C1 segment of cervical spinal cord (tissue), 14 donors: ENCODE results near the gene UPF2.
"Not testable (repeated sequence)": the region's sequence is repeated elsewhere in the genome, so short reads cannot be mapped to it uniquely, and the experiment has no call there.

Source experiments
- DNase-seq, 14 donors: peaks; one replicate each; lab custom pipeline; 2025; lab: John Stamatoyannopoulos, UW

Gene UPF2

GRCh38 chr10:11908991-11909390 is 133.6 kb downstream of the UPF2 start:
- DNase-seq = no peak

- DNase-seq = no peak
Measured at GRCh38 chr10:11908536-11908935, 134.1 kb downstream of the UPF2 start.

- no peak for DNase-seq
Measured at GRCh38 chr10:11907914-11908313, 134.7 kb downstream of the UPF2 start.

GRCh38 chr10:11906714-11907113 is 135.9 kb downstream of the UPF2 start:
- no peak for DNase-seq

GRCh38 chr10:11902646-11903045 is 140.0 kb downstream of the UPF2 start:
- DNase-seq = no peak

GRCh38 chr10:11901833-11902475 is 140.7 kb downstream of the UPF2 start:
- no peak for DNase-seq

- no peak for DNase-seq
Measured at GRCh38 chr10:11901454-11901832, 141.2 kb downstream of the UPF2 start.

GRCh38 chr10:11901036-11901301 is 141.6 kb downstream of the UPF2 start:
- DNase-seq = no peak

- DNase-seq = no peak
Measured at GRCh38 chr10:11899067-11899876, 143.3 kb downstream of the UPF2 start.

- DNase-seq = no peak
Measured at GRCh38 chr10:11898372-11899066, 144.1 kb downstream of the UPF2 start.

- no peak for DNase-seq
Measured at GRCh38 chr10:11898033-11898371, 144.6 kb downstream of the UPF2 start.

- no peak for DNase-seq
Measured at GRCh38 chr10:11896549-11897200, 145.9 kb downstream of the UPF2 start.

- DNase-seq = no peak
Measured at GRCh38 chr10:11895598-11895997, 147.0 kb downstream of the UPF2 start.

GRCh38 chr10:11895108-11895466 is 147.5 kb downstream of the UPF2 start:
- DNase-seq = no peak

- no peak for DNase-seq
Measured at GRCh38 chr10:11894381-11895107, 148.1 kb downstream of the UPF2 start.

GRCh38 chr10:11893749-11894278 is 148.8 kb downstream of the UPF2 start:
- no peak for DNase-seq

GRCh38 chr10:11891776-11892486 is 150.7 kb downstream of the UPF2 start:
- no peak for DNase-seq

GRCh38 chr10:11889263-11889662 is 153.3 kb downstream of the UPF2 start:
- DNase-seq = not testable (repeated sequence)

- no peak for DNase-seq
Measured at GRCh38 chr10:11887381-11888227, 155.0 kb downstream of the UPF2 start.

GRCh38 chr10:11886851-11887250 is 155.8 kb downstream of the UPF2 start:
- no peak for DNase-seq
